HepG2 (cell line): Measurements from ENCODE around the gene RNPEPL1. TPM values are rescaled to one million over a fixed set of nuclear protein-coding genes. Genes with fewer than 3 reads are reported as not detected.

Source experiments
- AKNA ChIP-seq: sonication (generic); formaldehyde crosslinking; IDR thresholded peaks from 2 replicates; pipeline ENCODE4 v1.4.0; 2020; ENCODE audit warnings: missing genetic modification reagents, borderline replicate concordance
- CENPT ChIP-seq: sonication (generic); formaldehyde crosslinking; IDR thresholded peaks from 2 replicates; pipeline ENCODE4 v1.8.0; 2022; ENCODE audit warnings: low read depth, mild to moderate bottlenecking, moderate library complexity, missing genetic modification reagents
- EHMT2 ChIP-seq: fragments of 200-600 bp; sonication (generic); IDR thresholded peaks from 2 replicates; pipeline ENCODE4 v1.7.0; 2017; ENCODE audit warnings: antibody characterized with exemption, low read depth, low read length, borderline replicate concordance
- KMT2A ChIP-seq: sonication (generic); formaldehyde crosslinking; IDR thresholded peaks from 2 replicates; pipeline ENCODE4 v1.4.0; 2020; ENCODE audit warnings: missing genetic modification reagents
- MIER2 ChIP-seq: IDR thresholded peaks from 2 replicates; pipeline ENCODE4 v1.6.1; 2016; ENCODE audit warnings: missing biosample characterization, missing genetic modification reagents
- PAX8 ChIP-seq: sonication (generic); formaldehyde crosslinking; IDR thresholded peaks from 2 replicates; pipeline ENCODE4 v1.8.0; 2022; ENCODE audit warnings: mild to moderate bottlenecking, missing genetic modification reagents, borderline replicate concordance
- SNAPC2 ChIP-seq: sonication (generic); formaldehyde crosslinking; IDR thresholded peaks from 2 replicates; pipeline ENCODE4 v1.8.1; 2022; ENCODE audit warnings: mild to moderate bottlenecking, missing genetic modification reagents
- TBX3 ChIP-seq: fragments of 450-650 bp; IDR thresholded peaks from 2 replicates; pipeline ENCODE4 v1.6.1; 2017; ENCODE audit warnings: antibody characterized with exemption, mild to moderate bottlenecking, inconsistent platforms, borderline replicate concordance
- ZHX2 ChIP-seq, 2 experiments: sonication (generic) in 1 of 2; formaldehyde crosslinking in 1 of 2; IDR thresholded peaks; 2 replicates each; pipeline versions ENCODE4 v1.6.1 to v1.9.0; 2014 to 2022; ENCODE audit warnings: antibody characterized with exemption in 1 of 2, borderline replicate concordance in 1 of 2, inconsistent platforms in 1 of 2, low read depth in 1 of 2, missing genetic modification reagents in 1 of 2
- ZNF30 ChIP-seq: sonication (generic); formaldehyde crosslinking; IDR thresholded peaks from 2 replicates; pipeline ENCODE4 v1.5.0; 2020; ENCODE audit warnings: mild to moderate bottlenecking, missing genetic modification reagents
- ZNF607 ChIP-seq: sonication (generic); formaldehyde crosslinking; IDR thresholded peaks from 2 replicates; pipeline ENCODE4 v1.5.1; 2020; ENCODE audit warnings: missing genetic modification reagents, mild to moderate bottlenecking, borderline replicate concordance
- ZSCAN20 ChIP-seq: sonication (generic); formaldehyde crosslinking; IDR thresholded peaks from 2 replicates; pipeline ENCODE4 v1.4.0; 2020; ENCODE audit warnings: missing genetic modification reagents, mild to moderate bottlenecking, borderline replicate concordance
- polyA plus RNA-seq, 8 experiments: library from polyadenylated mRNA; depleted of rRNA in 3 of 8; stranded (reverse) in 7 of 8; unstranded in 1 of 8; fragments of >200 nt; fragmentation: Illumina TruSeq in 4 of 8; extraction: Trizol in 4 of 8; gene quantifications; 2 replicates each; pipeline versions ENCODE4 v1.2.1 to v1.2.3, GENCODE V29; 2011 to 2016; ENCODE audit warnings: low read depth in 4 of 8, missing spikeins in 1 of 8, mixed read lengths in 1 of 8; ENCODE audit not compliant: insufficient read depth in 1 of 8
- total RNA-seq, 5 experiments: library from RNA; depleted of rRNA; stranded (reverse); fragments of >200 nt; fragmentation: Illumina TruSeq; extraction: Trizol; gene quantifications; 2 replicates each; pipeline ENCODE4 v1.2.3, GENCODE V29; 2016; ENCODE audit warnings: low read depth in 1 of 5
- TF ChIP-seq, protein P1 (sequence below): IDR thresholded peaks from 2 replicates; pipeline ENCODE4 v1.6.1; 2012; ENCODE audit warnings: inconsistent platforms
- TF ChIP-seq, protein P2 (sequence below): sonication (generic); formaldehyde crosslinking; IDR thresholded peaks from 2 replicates; pipeline ENCODE4 v1.5.0; 2020; ENCODE audit warnings: mild to moderate bottlenecking, low read depth, missing genetic modification reagents, borderline replicate concordance
- TF ChIP-seq, protein P3 (sequence below): fragments of 450-650 bp; IDR thresholded peaks from 2 replicates; pipeline ENCODE4 v1.6.1; 2017

Gene RNPEPL1
- total and polyA plus RNA-seq, 2 of the 13 experiments (the other 11 are each of a cell fraction or from before 2014, with no cell fraction given) = 13.0 to 18.0 TPM

GRCh38 chr2:240586198-240586918, 18.1 kb downstream of the RNPEPL1 start, which contains the start of gene CAPN10 (continued):
- TF ChIP-seq AKNA (CRISPR knock-in tag) = 0 out of 2 replicates have a peak, but pooled peaks have one; percentile 35
- TF ChIP-seq CENPT (CRISPR knock-in tag) = peak; percentile 44; the same call in 1 of the 2 replicates
- 0 out of 2 replicates have a peak, but pooled peaks have one; percentile 23 for TF ChIP-seq MIER2 (CRISPR knock-in tag)
- peak; percentile 71 for TF ChIP-seq TBX3
- peak; percentile 96 for TF ChIP-seq KMT2A (CRISPR knock-in tag)
- TF ChIP-seq, protein P1, sequence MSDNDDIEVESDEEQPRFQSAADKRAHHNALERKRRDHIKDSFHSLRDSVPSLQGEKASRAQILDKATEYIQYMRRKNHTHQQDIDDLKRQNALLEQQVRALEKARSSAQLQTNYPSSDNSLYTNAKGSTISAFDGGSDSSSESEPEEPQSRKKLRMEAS = peak; percentile 91
- TF ChIP-seq ZNF607 = no peak
- TF ChIP-seq PAX8 (CRISPR knock-in tag) = no peak
- 0 out of 2 replicates have a peak, but pooled peaks have one; percentile 41 for TF ChIP-seq SNAPC2 (CRISPR knock-in tag)
- TF ChIP-seq, protein P2, sequence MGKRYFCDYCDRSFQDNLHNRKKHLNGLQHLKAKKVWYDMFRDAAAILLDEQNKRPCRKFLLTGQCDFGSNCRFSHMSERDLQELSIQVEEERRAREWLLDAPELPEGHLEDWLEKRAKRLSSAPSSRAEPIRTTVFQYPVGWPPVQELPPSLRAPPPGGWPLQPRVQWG (CRISPR knock-in tag) = no peak
- TF ChIP-seq ZHX2 (IDR thresholded peaks at IDR 0.05; ENCODE audit: low read depth) = peak; percentile 90
- no peak for TF ChIP-seq ZHX2 (CRISPR knock-in tag; IDR thresholded peaks at IDR 0.05; ENCODE audit: borderline replicate concordance)
- TF ChIP-seq ZSCAN20 (CRISPR knock-in tag) = peak; percentile 65; the same call in 1 of the 2 replicates
- TF ChIP-seq, protein P3, sequence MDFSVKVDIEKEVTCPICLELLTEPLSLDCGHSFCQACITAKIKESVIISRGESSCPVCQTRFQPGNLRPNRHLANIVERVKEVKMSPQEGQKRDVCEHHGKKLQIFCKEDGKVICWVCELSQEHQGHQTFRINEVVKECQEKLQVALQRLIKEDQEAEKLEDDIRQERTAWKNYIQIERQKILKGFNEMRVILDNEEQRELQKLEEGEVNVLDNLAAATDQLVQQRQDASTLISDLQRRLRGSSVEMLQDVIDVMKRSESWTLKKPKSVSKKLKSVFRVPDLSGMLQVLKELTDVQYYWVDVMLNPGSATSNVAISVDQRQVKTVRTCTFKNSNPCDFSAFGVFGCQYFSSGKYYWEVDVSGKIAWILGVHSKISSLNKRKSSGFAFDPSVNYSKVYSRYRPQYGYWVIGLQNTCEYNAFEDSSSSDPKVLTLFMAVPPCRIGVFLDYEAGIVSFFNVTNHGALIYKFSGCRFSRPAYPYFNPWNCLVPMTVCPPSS = no peak
- 0 out of 2 replicates have a peak, but pooled peaks have one; percentile 18 for TF ChIP-seq ZNF30
- TF ChIP-seq EHMT2 = no peak
